Fibroblast of skin of back (primary cell): ENCODE results near the gene KLK6.

ENCODE experiments used
- DNase-seq: peaks from one replicate; pipeline ENCODE4 v3.0.0-alpha.2; 2013

Gene KLK6

GRCh38 chr19:50949861-50950260 lies 19.5 kb downstream of the KLK6 start:
- DNase-seq, result no peak

- DNase-seq, result no peak
Observed at GRCh38 chr19:50947123-50947522, 22.3 kb downstream of the KLK6 start.

- DNase-seq, result no peak
Observed at GRCh38 chr19:50944795-50945194, 24.6 kb downstream of the KLK6 start.

GRCh38 chr19:50943074-50943828 lies 26.1 kb downstream of the KLK6 start:
- no peak for DNase-seq

GRCh38 chr19:50939596-50939995 lies 29.8 kb downstream of the KLK6 start:
- no peak for DNase-seq

- peak; percentile 17 for DNase-seq
Observed at GRCh38 chr19:50933640-50934039, 35.8 kb downstream of the KLK6 start.

- no peak for DNase-seq
Observed at GRCh38 chr19:50932690-50933083, 36.7 kb downstream of the KLK6 start.

- no peak for DNase-seq
Observed at GRCh38 chr19:50932018-50932689, 37.2 kb downstream of the KLK6 start.

GRCh38 chr19:50931023-50931422 lies 38.4 kb downstream of the KLK6 start:
- DNase-seq, result no peak

GRCh38 chr19:50928831-50929230 lies 40.6 kb downstream of the KLK6 start:
- DNase-seq, result no peak

DNA sequence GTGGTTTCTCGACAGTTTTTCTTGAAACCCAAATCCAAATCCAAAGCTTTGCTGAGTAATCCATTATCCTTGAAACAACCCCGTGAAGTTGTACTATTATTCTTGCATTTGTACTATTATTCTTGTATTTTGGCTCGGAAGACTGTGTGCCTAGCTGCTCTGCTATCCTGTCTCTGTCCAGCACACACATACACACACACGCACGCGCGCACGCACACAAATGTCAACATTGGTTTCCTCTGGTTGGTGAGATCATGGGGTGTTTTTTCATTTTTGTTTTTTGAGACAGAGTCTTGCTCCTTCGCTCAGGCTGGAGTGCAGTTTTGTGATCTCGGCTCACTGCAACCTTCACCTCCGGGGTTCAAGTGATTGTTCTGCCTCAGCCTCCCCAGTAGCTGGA lies 43.2 kb downstream of the KLK6 start:
- no peak for DNase-seq

DNA sequence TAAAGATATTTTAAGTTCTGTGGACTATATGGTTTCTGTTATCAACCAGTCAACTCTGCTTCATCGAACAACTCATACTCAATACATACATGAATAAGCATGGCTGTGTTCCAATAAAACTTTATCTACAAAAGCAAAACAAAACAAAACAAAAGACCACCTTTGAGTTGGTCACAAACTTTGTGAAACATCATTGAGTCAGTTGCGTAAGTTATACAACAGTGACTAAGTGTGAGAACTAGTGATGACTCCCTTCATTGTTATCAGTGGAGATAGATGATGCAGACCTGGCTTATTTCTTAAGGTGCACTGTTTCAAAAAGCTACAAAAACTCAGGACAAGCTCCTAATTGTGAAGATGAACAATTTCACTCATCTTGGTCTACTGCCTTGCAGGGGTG lies 43.7 kb downstream of the KLK6 start:
- no peak for DNase-seq

DNA sequence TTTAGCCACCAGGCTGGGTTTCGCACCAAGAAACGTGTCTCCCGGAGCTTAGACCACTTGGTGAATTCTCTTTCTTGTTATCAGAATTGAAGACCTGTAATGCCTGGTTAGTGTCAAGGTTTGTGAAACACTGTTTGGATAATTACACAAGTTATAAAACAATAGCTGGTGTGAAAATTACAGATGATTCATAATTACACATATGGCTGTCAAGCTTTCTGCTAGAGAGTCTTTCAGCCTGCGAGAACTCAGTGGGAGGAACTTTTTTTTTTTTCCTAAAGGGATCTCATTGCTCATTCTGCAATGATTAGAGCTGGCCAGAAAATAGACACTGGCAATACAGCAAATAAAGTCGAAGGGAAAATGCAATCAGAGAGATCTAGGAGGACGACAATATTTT lies 44.8 kb downstream of the KLK6 start:
- DNase-seq, result no peak

DNA sequence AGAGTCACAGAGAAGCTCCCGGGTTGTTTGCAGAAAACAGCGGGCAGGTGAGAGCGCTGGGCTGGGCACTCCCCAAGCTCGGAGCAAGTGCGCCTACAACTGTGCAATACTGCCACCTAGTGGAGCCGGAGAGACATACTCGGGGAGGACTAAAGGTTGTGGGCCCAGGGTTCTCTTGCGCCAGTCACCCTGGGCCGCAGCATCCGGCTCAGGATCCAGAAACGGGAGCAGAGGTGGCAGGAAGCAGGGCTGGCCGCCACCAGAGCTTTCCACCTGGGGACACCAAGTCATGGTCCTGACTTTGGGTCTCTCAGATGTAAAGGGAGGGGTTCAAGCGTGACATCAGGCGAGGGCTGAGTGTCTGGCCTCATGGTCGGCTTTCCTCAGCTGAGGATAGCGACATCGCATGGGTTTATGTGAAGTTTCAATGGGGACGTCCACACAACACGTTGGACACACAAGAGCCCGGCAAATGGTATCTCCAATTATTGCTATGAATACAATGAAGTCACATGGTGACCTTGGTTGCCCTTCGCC lies 47.0 kb downstream of the KLK6 start:
- DNase-seq, result peak; percentile 65

- no peak for DNase-seq
Observed at GRCh38 chr19:50921426-50922316, 47.7 kb downstream of the KLK6 start.

DNA sequence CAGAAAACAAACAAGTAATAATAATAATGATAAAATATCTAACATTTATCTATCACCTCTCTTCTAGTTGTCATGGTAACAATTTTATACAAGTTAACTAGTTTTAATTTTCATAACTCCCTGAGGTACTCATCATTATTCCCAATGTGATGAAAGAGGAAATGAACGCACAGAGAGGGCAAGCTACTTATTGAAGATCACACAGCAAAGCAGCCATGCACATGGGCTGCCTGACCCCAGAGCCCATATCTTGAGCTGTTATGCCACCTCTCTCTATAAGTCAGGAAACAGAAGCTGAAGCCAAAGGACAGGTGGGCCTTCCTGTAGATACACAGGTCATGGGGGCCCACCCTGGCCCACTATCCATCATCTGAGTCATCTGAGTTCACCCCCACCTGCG lies 53.3 kb downstream of the KLK6 start:
- DNase-seq, result no peak

- DNase-seq, result no peak
Observed at GRCh38 chr19:50912727-50913716, 56.4 kb downstream of the KLK6 start.

GRCh38 chr19:50912102-50912599 lies 57.2 kb downstream of the KLK6 start:
- DNase-seq, result no peak

- no peak for DNase-seq
Observed at GRCh38 chr19:50911206-50912101, 57.9 kb downstream of the KLK6 start, which contains the start of gene KLK4. TSS of gene KLK4 (minus strand) at chr19:50911395. CDS start at chr19:50910738, 657 bp downstream.

DNA sequence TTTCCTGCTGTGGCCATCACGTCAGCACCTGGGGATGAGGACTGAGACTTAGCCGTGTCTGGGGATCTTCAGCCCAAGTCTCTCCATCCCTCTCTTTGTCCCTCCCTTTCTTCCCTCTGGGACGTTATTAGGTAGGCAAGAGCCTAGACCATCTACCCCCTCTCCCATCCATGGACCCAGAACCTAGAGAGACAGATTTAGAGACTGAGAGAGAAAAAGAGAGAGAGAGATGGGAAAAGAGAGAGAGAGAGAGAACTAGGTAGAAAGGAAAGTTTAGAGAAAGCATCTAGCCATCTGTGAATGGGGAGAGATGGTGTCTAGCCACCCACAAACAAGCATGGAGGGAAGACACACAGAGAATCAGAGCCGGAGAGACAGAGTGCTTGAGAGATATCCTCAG lies 58.7 kb downstream of the KLK6 start:
- DNase-seq, result no peak
